OCI-LY3 (cell line): Measurements from ENCODE around the gene FAM107B.

ENCODE experiments used
- H2AFZ ChIP-seq: fragments of 200-600, 300-600 bp; shearing (Covaris generic); 2 replicates; pipeline ENCODE4 v1.6.0; 2014; ENCODE audit warnings: antibody characterized with exemption, low read depth, low read length
- H3K27ac ChIP-seq: fragments of 200-600, 300-600 bp; sonication (generic); 2 replicates; pipeline ENCODE4 v1.5.1; 2014; ENCODE audit warnings: mild to moderate bottlenecking, low read length, moderate library complexity, mixed read lengths
- H3K27me3 ChIP-seq: fragments of 200-600, 300-600 bp; sonication (generic); 2 replicates; pipeline ENCODE4 v1.6.1; 2014; ENCODE audit warnings: low read depth, low read length, mixed read lengths
- H3K36me3 ChIP-seq: fragments of 200-600, 300-600 bp; sonication (generic); replicated peaks from 2 replicates; pipeline ENCODE3; 2014; ENCODE audit warnings: low read depth, low read length, mixed read lengths
- H3K4me1 ChIP-seq: fragments of 300-600, 200-600 bp; sonication (generic); 2 replicates; pipeline ENCODE4 v1.6.1; 2014; ENCODE audit warnings: low read length, mixed read lengths
- H3K4me2 ChIP-seq: fragments of 200-600, 300-600 bp; sonication (generic); 2 replicates; pipeline ENCODE4 v1.6.1; 2014; ENCODE audit warnings: low read length, mixed read lengths
- H3K4me3 ChIP-seq: fragments of 300-600, 200-600 bp; sonication (generic); 2 replicates; pipeline ENCODE4 v1.5.1; 2014; ENCODE audit warnings: antibody characterized with exemption, mild to moderate bottlenecking, low read length, moderate library complexity
- H3K79me2 ChIP-seq: fragments of 300-600, 200-600 bp; shearing (Covaris generic); 2 replicates; pipeline ENCODE4 v1.6.1; 2014; ENCODE audit warnings: mild to moderate bottlenecking, low read length, mixed read lengths
- H3K9ac ChIP-seq: fragments of 300-600, 200-600 bp; shearing (Covaris generic); 2 replicates; pipeline ENCODE4 v1.6.0; 2014; ENCODE audit warnings: mild to moderate bottlenecking, low read length, moderate library complexity
- H3K9me3 ChIP-seq: fragments of 200-600, 300-600 bp; shearing (Covaris generic); 2 replicates; pipeline ENCODE4 v1.6.1; 2014; ENCODE audit warnings: low read length, mixed read lengths; ENCODE audit not compliant: insufficient read depth
- H4K20me1 ChIP-seq: fragments of 200-600, 300-600 bp; sonication (generic); 2 replicates; pipeline ENCODE4 v1.6.1; 2016; ENCODE audit warnings: low read length, mixed read lengths; ENCODE audit not compliant: insufficient read depth
- EZH2phosphoT487 ChIP-seq: fragments of 200-600 bp; shearing (Covaris generic); IDR thresholded peaks from 2 replicates; pipeline ENCODE4 v1.6.1; 2018; ENCODE audit warnings: antibody characterized with exemption, mixed run types, low read depth
- TF ChIP-seq, protein P1 (sequence below): fragments of 200-600, 300-600 bp; sonication (generic); IDR thresholded peaks from 2 replicates; pipeline ENCODE4 v1.5.1; 2014; ENCODE audit warnings: antibody characterized with exemption, low read length, low read depth

The FAM107B gene

DNA sequence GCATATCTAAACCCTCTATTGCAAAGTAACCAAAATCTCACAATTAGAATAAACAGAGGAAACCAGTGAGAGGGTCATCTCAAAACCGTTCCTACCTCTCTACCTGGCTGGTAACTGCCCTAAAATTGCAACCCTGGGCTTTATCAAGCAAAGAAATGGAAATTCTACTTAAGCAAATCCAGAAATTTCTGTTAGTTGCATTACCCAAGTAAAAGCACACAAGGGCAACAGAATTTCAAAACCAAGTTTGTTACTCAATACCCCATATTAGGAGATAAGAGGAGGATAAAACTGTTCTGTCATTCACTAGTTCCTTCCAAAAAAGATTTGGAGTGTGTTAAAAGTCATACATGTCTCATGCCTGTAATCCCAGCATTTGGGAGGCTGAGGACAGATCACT is 195.3 kb downstream of the FAM107B start:
- H3K27me3 ChIP-seq, result no peaks in the 10 kb centered on the region
- no peak overlapping the region for H3K27ac ChIP-seq
- peaks cover 96% of the 10 kb centered on the region for H4K20me1 ChIP-seq
- H3K9ac ChIP-seq, result no peak overlapping the region
- H3K4me1 ChIP-seq, result peaks cover 19% of the 10 kb centered on the region
- H3K4me2 ChIP-seq, result no peak overlapping the region
- no peak overlapping the region for H3K4me3 ChIP-seq
- peaks cover 23% of the 10 kb centered on the region for H3K36me3 ChIP-seq
- H2AFZ ChIP-seq, result no peak overlapping the region
- peaks cover 100% of the 10 kb centered on the region for H3K79me2 ChIP-seq
- no peak for TF ChIP-seq EZH2phosphoT487
- TF ChIP-seq, protein P1, sequence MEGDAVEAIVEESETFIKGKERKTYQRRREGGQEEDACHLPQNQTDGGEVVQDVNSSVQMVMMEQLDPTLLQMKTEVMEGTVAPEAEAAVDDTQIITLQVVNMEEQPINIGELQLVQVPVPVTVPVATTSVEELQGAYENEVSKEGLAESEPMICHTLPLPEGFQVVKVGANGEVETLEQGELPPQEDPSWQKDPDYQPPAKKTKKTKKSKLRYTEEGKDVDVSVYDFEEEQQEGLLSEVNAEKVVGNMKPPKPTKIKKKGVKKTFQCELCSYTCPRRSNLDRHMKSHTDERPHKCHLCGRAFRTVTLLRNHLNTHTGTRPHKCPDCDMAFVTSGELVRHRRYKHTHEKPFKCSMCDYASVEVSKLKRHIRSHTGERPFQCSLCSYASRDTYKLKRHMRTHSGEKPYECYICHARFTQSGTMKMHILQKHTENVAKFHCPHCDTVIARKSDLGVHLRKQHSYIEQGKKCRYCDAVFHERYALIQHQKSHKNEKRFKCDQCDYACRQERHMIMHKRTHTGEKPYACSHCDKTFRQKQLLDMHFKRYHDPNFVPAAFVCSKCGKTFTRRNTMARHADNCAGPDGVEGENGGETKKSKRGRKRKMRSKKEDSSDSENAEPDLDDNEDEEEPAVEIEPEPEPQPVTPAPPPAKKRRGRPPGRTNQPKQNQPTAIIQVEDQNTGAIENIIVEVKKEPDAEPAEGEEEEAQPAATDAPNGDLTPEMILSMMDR, result no peak
- H3K9me3 ChIP-seq, result no peaks in the 10 kb centered on the region

DNA sequence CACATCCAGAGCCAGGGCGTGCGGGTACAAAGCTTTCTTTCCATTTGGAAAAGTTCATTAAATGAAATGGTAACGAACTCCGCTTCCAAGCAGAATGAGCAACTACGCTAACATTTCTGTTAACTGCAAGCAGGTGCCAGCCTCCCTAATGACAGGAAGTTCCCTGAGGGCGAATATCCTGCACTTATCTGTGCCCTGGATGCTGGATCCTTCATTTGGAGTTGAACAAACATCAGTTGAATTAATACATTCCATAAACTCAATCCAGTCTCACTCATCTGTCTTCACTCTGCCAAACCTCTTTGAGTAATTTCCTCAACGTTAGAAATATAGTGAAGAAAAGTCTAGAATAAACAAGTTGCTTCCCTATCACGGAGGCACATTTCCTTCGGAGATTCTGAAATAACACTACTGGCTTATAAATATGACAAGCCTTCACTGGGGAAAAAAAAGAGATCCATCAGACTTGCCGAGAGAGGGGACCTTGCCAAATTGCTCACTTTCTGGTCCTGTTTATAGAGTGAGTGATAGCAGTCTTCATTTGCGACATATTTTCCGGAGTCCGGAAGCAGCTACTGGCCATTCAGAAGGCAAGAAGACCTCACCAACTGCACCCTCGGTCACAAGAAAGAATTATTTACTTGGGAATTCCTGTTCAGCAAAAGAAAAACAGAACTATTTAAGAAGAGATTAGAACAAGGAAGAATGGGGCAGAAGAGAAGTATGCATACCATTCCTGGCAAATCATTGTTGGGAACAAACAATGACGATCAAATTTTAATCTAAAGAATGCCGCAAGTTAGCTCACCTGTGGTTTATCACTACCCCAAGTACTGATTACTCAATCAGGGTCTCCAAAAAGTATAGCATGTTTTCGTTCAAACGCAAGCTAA is 196.4 kb downstream of the FAM107B start:
- peaks cover 26% of the 10 kb centered on the region for H3K36me3 ChIP-seq
- TF ChIP-seq EZH2phosphoT487, result no peak
- TF ChIP-seq, protein P1, result no peak
- peaks cover 100% of the 10 kb centered on the region for H3K79me2 ChIP-seq
- H2AFZ ChIP-seq, result no peak overlapping the region
- H4K20me1 ChIP-seq, result peaks cover 96% of the 10 kb centered on the region
- no peak overlapping the region for H3K27ac ChIP-seq
- H3K4me2 ChIP-seq, result no peak overlapping the region
- H3K9ac ChIP-seq, result no peak overlapping the region
- H3K27me3 ChIP-seq, result no peaks in the 10 kb centered on the region
- H3K4me1 ChIP-seq, result peaks cover 19% of the 10 kb centered on the region
- no peak overlapping the region for H3K4me3 ChIP-seq
- no peaks in the 10 kb centered on the region for H3K9me3 ChIP-seq

DNA sequence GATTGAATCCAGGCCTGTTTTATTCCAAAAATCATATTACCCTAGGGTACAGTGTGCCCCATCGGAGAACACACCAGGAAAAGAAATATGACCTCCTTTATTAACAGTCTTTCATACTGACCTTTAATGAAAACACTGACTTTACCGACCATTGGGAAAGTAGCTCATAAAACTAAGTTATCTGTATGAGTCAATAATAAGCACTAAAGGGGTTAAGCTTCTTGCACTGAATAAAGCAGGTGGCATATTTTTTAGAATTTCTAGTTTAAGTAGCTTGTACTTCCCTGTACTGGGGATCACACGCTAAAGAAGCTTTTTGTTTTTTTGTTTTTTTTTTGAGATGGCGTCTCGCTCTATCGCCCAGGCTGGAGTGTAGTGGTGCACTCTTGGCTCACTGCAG is 199.8 kb downstream of the FAM107B start:
- Histone ChIP-seq H3K4me1 (peaks cover 7% of the 10 kb centered on the region), H3K9me3 (no peaks in the 10 kb centered on the region), H3K4me3 (no peak overlapping the region), H3K79me2 (peaks cover 99% of the 10 kb centered on the region), H3K27me3 (no peaks in the 10 kb centered on the region), H3K27ac (no peak overlapping the region), H2AFZ (no peak overlapping the region), H4K20me1 (peaks cover 97% of the 10 kb centered on the region), H3K4me2 (no peak overlapping the region), H3K36me3 (peaks cover 29% of the 10 kb centered on the region), H3K9ac (no peak overlapping the region)
- no peak for TF ChIP-seq EZH2phosphoT487
- TF ChIP-seq, protein P1, result no peak

DNA sequence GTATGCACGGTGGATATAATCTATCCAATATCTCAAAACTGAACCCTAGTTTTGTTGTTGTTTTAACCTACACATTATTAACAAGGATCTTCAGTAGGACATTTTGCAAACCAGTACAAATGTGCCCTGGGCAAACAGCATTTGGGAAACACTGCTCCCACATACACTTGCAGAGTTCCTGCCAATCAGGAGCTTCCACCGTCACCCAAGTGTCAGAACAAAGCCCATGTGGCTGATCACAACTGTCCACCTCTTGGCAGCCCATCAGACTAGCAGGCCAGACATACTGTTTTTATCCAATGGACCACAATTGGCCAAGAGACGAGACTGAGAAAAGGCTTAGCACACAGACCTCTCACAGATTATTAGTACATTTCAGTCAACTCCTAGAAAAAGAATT is 200.4 kb downstream of the FAM107B start:
- Histone ChIP-seq H3K27me3 (no peaks in the 10 kb centered on the region), H4K20me1 (peaks cover 97% of the 10 kb centered on the region), H3K4me1 (peaks cover under 1% of the 10 kb centered on the region), H2AFZ (no peak overlapping the region), H3K4me2 (no peak overlapping the region), H3K36me3 (peaks cover 29% of the 10 kb centered on the region), H3K4me3 (no peak overlapping the region), H3K27ac (no peak overlapping the region), H3K9ac (no peak overlapping the region), H3K79me2 (peaks cover 99% of the 10 kb centered on the region), H3K9me3 (no peaks in the 10 kb centered on the region)
- TF ChIP-seq, protein P1, result no peak
- no peak for TF ChIP-seq EZH2phosphoT487
